ENCODE results near the gene RING1. TPM values are rescaled to one million over a fixed set of nuclear protein-coding genes. Genes with fewer than 3 reads are reported as not detected.

RING1 gene
- total RNA-seq, 2 experiments from 2014 or later: 31.8 to 40.0 TPM

DNA sequence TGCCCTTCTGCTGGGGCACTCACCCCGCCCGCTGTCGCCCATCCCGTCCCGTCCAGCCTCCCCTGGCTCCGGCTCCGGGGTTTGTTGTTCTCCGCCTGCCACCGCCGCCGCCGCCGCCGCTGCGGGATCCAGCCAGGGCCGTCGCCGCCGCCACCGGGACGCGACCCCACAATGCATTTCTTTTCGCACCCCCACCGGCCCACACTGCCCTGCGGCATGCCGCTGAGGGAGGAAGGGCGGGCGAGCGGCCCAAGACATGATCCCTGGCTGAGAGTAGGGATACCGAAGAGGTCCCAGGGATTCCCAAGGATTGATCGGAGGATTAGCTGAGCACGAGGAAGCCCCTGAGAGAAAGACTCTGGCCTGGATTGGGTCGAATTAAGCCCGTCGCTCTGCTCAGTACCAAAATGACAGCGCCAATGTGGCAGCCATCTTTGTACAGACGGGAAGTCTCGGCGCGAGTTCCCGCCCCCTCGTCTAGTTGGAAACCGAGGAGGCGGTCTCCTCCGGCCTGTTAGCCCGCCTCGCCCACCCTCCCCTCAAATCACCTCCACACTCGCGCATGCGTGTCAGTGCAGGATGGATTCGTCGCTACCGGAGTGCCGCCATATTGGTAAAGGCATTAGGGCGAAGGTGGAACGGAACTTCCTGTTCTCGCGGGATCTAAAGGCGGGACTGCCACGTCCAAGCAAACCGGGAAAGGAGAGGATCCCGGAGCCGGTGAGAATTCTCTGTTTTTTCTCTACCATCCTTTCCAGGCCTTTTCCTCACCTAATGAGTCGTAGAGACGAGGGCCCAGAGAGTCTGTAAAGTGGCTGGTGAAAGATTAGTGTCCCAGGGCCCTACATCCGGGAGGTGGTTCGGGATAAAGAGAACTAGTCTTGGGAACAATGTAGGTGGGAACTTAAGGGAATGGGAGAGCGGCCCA lies 7.8 kb upstream of the RING1 start, which contains the start of the genes RXRB and SLC39A7:
Gene RXRB (minus strand): TSS at position 447 of the 928 bp plus-strand sequence. CDS start 189 bp downstream, at position 258.
Gene SLC39A7 (plus strand): TSS at position 649 of the 928 bp plus-strand sequence. CDS start 379 bp downstream, outside the sequence.
- POLR2A ChIA-PET: interaction anchor here (0.7 to 1.0 kb wide), 2 partner anchors 17 to 49 kb away, joined by 4 to 8 read pairs; no protein-coding TSS in a partner anchor
- DNase-seq (ENCODE audit: low spot score): peak; percentile 99
- Histone ChIP-seq H4K20me1 (ENCODE audit: insufficient read depth, low read length) (no peaks in the 10 kb centered on the region; the same call in 1 of the 2 replicates), H3K4me3 (ENCODE audit: low read depth, low read length, poor library complexity, severe bottlenecking) (peak within 1 kb of the TSS; percentile 96), H3K4me1 (ENCODE audit: insufficient read depth, low read length, poor library complexity, severe bottlenecking) (peaks cover 57% of the 10 kb centered on the region), H3K79me2 (ENCODE audit: insufficient read depth, low read depth, low read length) (peaks cover 28% of the 10 kb centered on the region; the same call in 1 of the 2 replicates), H3K9me2 (ENCODE audit: insufficient read depth, low read length) (no peaks in the 10 kb centered on the region), H3K36me3 (ENCODE audit: insufficient read depth, low read length) (peaks cover 50% of the 10 kb centered on the region), H3K4me2 (ENCODE audit: low read length) (peak within 1 kb of the TSS; percentile 100), H3K27ac (ENCODE audit: low read depth, low read length, poor library complexity, severe bottlenecking) (peak within 1 kb of the TSS; percentile 77), H2AFZ (ENCODE audit: low read length) (peak within 1 kb of the TSS; percentile 79), H3K9me3 (ENCODE audit: low read length) (no peaks in the 10 kb centered on the region)
- CTCF ChIA-PET (ENCODE audit: unreplicated experiment): no interaction called here
- intact Hi-C loops (cut with micrococcal nuclease; ENCODE audit: unreplicated experiment): loop anchor here (2.0 to 10.0 kb wide), 2 partner anchors 72 to 214 kb away; partner anchors contain the start of genes CUTA, PHF1 and RPS18
- no peak for TF ChIP-seq EZH2phosphoT487 (IDR thresholded peaks at IDR 0.05; ENCODE audit: borderline replicate concordance, low read depth, low read length)
- TF ChIP-seq, protein P1, sequence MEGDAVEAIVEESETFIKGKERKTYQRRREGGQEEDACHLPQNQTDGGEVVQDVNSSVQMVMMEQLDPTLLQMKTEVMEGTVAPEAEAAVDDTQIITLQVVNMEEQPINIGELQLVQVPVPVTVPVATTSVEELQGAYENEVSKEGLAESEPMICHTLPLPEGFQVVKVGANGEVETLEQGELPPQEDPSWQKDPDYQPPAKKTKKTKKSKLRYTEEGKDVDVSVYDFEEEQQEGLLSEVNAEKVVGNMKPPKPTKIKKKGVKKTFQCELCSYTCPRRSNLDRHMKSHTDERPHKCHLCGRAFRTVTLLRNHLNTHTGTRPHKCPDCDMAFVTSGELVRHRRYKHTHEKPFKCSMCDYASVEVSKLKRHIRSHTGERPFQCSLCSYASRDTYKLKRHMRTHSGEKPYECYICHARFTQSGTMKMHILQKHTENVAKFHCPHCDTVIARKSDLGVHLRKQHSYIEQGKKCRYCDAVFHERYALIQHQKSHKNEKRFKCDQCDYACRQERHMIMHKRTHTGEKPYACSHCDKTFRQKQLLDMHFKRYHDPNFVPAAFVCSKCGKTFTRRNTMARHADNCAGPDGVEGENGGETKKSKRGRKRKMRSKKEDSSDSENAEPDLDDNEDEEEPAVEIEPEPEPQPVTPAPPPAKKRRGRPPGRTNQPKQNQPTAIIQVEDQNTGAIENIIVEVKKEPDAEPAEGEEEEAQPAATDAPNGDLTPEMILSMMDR (conservative IDR thresholded peaks at IDR 0.05; ENCODE audit: low read length): no peak
- BruUV-seq (replicated peaks): no TSS peak

DNA sequence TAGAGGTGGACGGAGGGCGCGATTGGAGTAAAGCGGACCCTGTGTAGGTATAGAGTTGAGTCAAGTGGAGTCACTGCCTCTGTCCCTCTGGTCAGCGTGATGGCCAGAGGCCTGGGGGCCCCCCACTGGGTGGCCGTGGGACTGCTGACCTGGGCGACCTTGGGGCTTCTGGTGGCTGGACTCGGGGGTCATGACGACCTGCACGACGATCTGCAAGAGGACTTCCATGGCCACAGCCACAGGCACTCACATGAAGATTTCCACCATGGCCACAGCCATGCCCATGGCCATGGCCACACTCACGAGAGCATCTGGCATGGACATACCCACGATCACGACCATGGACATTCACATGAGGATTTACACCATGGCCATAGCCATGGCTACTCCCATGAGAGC lies 7.2 kb upstream of the RING1 start:
- Histone ChIP-seq H3K4me1 (ENCODE audit: insufficient read depth, low read length, poor library complexity, severe bottlenecking) (peaks cover 63% of the 10 kb centered on the region), H4K20me1 (ENCODE audit: insufficient read depth, low read length) (no peaks in the 10 kb centered on the region; the same call in 1 of the 2 replicates), H3K27ac (ENCODE audit: low read depth, low read length, poor library complexity, severe bottlenecking) (peak overlapping the region; percentile 77), H3K9me2 (ENCODE audit: insufficient read depth, low read length) (no peaks in the 10 kb centered on the region), H3K4me2 (ENCODE audit: low read length) (peak overlapping the region; percentile 100), H2AFZ (ENCODE audit: low read length) (peak overlapping the region; percentile 79; the same call in 1 of the 2 replicates), H3K79me2 (ENCODE audit: insufficient read depth, low read depth, low read length) (peaks cover 28% of the 10 kb centered on the region; the same call in 1 of the 2 replicates), H3K4me3 (ENCODE audit: low read depth, low read length, poor library complexity, severe bottlenecking) (peak overlapping the region; percentile 96), H3K36me3 (ENCODE audit: insufficient read depth, low read length) (peaks cover 44% of the 10 kb centered on the region), H3K9me3 (ENCODE audit: low read length) (no peaks in the 10 kb centered on the region)
- TSS peak; percentile 91 for BruUV-seq (replicated peaks)
- intact Hi-C loops (cut with micrococcal nuclease; ENCODE audit: unreplicated experiment): loop anchor here (2.0 to 10.0 kb wide), 2 partner anchors 72 to 214 kb away; partner anchors contain the start of genes CUTA, PHF1 and RPS18
- no peak for TF ChIP-seq EZH2phosphoT487 (IDR thresholded peaks at IDR 0.05; ENCODE audit: borderline replicate concordance, low read depth, low read length)
- TF ChIP-seq, protein P1 (conservative IDR thresholded peaks at IDR 0.05; ENCODE audit: low read length): 0 out of 2 replicates have a peak, but pooled peaks have one; percentile 16
- no peak for DNase-seq (ENCODE audit: low spot score)
- ChIA-PET CTCF (ENCODE audit: unreplicated experiment) (no interaction called here), POLR2A (no interaction called here)
